H9 (cell line): Measurements from ENCODE around the gene AAMP. TPM values are rescaled to one million over a fixed set of nuclear protein-coding genes. Genes with fewer than 3 reads are reported as not detected.

Source experiments
- DNase-seq: peaks from one replicate; pipeline ENCODE4 v3.0.0-alpha.2; 2017
- H2AFZ ChIP-seq: one replicate; pipeline ENCODE4 v1.6.1; 2013; ENCODE audit warnings: mild to moderate bottlenecking, low read length, control low read depth, moderate library complexity
- H2AK5ac ChIP-seq: 2 replicates; pipeline ENCODE4 v1.6.1; 2013; ENCODE audit warnings: low read length, control low read depth, mixed read lengths; ENCODE audit not compliant: insufficient read length
- H2BK120ac ChIP-seq: one replicate; pipeline ENCODE4 v1.6.1; 2013; ENCODE audit warnings: low read depth, mild to moderate bottlenecking, low read length, control low read depth, inconsistent platforms; ENCODE audit not compliant: poor library complexity, severe bottlenecking
- H2BK12ac ChIP-seq: 2 replicates; pipeline ENCODE4 v1.6.1; 2013; ENCODE audit warnings: low read length, control low read depth, mixed read lengths, low read depth; ENCODE audit not compliant: insufficient read length
- H2BK15ac ChIP-seq: 2 replicates; pipeline ENCODE4 v1.6.1; 2013; ENCODE audit warnings: low read depth, low read length, control low read depth
- H2BK20ac ChIP-seq: one replicate; pipeline ENCODE4 v1.6.1; 2013; ENCODE audit warnings: low read depth, mild to moderate bottlenecking, low read length, control low read depth, inconsistent platforms; ENCODE audit not compliant: poor library complexity, severe bottlenecking
- H2BK5ac ChIP-seq: 2 replicates; pipeline ENCODE4 v1.6.1; 2013; ENCODE audit warnings: low read length, control low read depth, mixed read lengths; ENCODE audit not compliant: insufficient read length
- H3K14ac ChIP-seq: 2 replicates; pipeline ENCODE4 v1.6.1; 2013; ENCODE audit warnings: low read length, control low read depth; ENCODE audit not compliant: insufficient read depth
- H3K18ac ChIP-seq: 2 replicates; pipeline ENCODE4 v1.6.1; 2013; ENCODE audit warnings: low read depth, mild to moderate bottlenecking, mixed read lengths, low read length, control low read depth; ENCODE audit not compliant: insufficient read length
- H3K23ac ChIP-seq: 2 replicates; pipeline ENCODE4 v1.6.1; 2013; ENCODE audit warnings: low read length, control low read depth, mixed read lengths, low read depth; ENCODE audit not compliant: insufficient read length
- H3K23me2 ChIP-seq: 2 replicates; pipeline ENCODE4 v1.6.1; 2013; ENCODE audit warnings: low read depth, mild to moderate bottlenecking, mixed read lengths, low read length, control low read depth; ENCODE audit not compliant: insufficient read length, poor library complexity, severe bottlenecking
- H3K27ac ChIP-seq: 2 replicates; pipeline ENCODE4 v1.5.1; 2013; ENCODE audit warnings: low read length, control low read depth, mixed read lengths, low read depth; ENCODE audit not compliant: insufficient read length
- H3K27me3 ChIP-seq: 2 replicates; pipeline ENCODE4 v1.6.1; 2013; ENCODE audit warnings: low read length, control low read depth, inconsistent platforms; ENCODE audit not compliant: insufficient read depth
- H3K4ac ChIP-seq: 2 replicates; pipeline ENCODE4 v1.6.1; 2013; ENCODE audit warnings: low read depth, mild to moderate bottlenecking, control low read depth, inconsistent platforms, low read length, moderate library complexity
- H3K4me1 ChIP-seq: 2 replicates; pipeline ENCODE4 v1.6.1; 2013; ENCODE audit warnings: low read length, control low read depth, inconsistent platforms; ENCODE audit not compliant: insufficient read depth
- H3K4me2 ChIP-seq: 2 replicates; pipeline ENCODE4 v1.6.1; 2013; ENCODE audit warnings: low read length, control low read depth, mixed read lengths; ENCODE audit not compliant: insufficient read length, insufficient read depth
- H3K56ac ChIP-seq: 2 replicates; pipeline ENCODE4 v1.6.1; 2013; ENCODE audit warnings: low read depth, mild to moderate bottlenecking, mixed read lengths, low read length, control low read depth; ENCODE audit not compliant: insufficient read length
- H3K79me1 ChIP-seq: 2 replicates; pipeline ENCODE4 v1.6.1; 2013; ENCODE audit warnings: low read depth, mild to moderate bottlenecking, moderate library complexity, low read length, control low read depth, inconsistent platforms; ENCODE audit not compliant: insufficient read depth, poor library complexity, severe bottlenecking
- H3K79me2 ChIP-seq: 2 replicates; pipeline ENCODE4 v1.6.1; 2013; ENCODE audit warnings: low read length, control low read depth, inconsistent platforms; ENCODE audit not compliant: insufficient read depth
- H3K9ac ChIP-seq: 2 replicates; pipeline ENCODE4 v1.6.1; 2013; ENCODE audit warnings: low read length, control low read depth, mixed read lengths; ENCODE audit not compliant: insufficient read length; ENCODE audit errors: extremely low read depth
- H3K9me3 ChIP-seq: one replicate; pipeline ENCODE4 v1.6.1; 2013; ENCODE audit warnings: low read depth, low read length, inconsistent platforms; ENCODE audit not compliant: control insufficient read depth
- H3T11ph ChIP-seq: one replicate; pipeline ENCODE4 v1.6.1; 2013; ENCODE audit warnings: mild to moderate bottlenecking, low read length, control low read depth, inconsistent platforms
- H4K20me1 ChIP-seq: one replicate; pipeline ENCODE4 v1.6.1; 2013; ENCODE audit not compliant: control insufficient read depth, insufficient read length, insufficient read depth
- H4K5ac ChIP-seq: 2 replicates; pipeline ENCODE4 v1.6.1; 2013; ENCODE audit warnings: low read depth, mild to moderate bottlenecking, mixed read lengths, low read length, control low read depth; ENCODE audit not compliant: insufficient read length
- H4K8ac ChIP-seq: replicated peaks from 2 replicates; pipeline ENCODE4 v1.6.1; 2013; ENCODE audit warnings: low read length, control low read depth, mixed read lengths, low read depth; ENCODE audit not compliant: insufficient read length
- H4K91ac ChIP-seq: 2 replicates; pipeline ENCODE4 v1.6.1; 2013; ENCODE audit warnings: low read depth, mild to moderate bottlenecking, moderate library complexity, mixed read lengths, low read length, control low read depth; ENCODE audit not compliant: insufficient read length
- H3K27ac Mint-ChIP-seq, 3 experiments: 2 replicates in 2 of 3; 3 replicates in 1 of 3; pipeline ENCODE4 v1.8.0; 2020 to 2021; ENCODE audit warnings: mixed read lengths in 3 of 3, mild to moderate bottlenecking in 1 of 3, moderate library complexity in 1 of 3
- H3K27me3 Mint-ChIP-seq: 2 replicates; pipeline ENCODE4 v1.8.0; 2021; ENCODE audit warnings: low read depth, mild to moderate bottlenecking, moderate library complexity, mixed read lengths
- H3K36me3 Mint-ChIP-seq, 3 experiments: 2 replicates in 2 of 3; 3 replicates in 1 of 3; pipeline ENCODE4 v1.8.0; 2020 to 2021; ENCODE audit warnings: low read depth in 3 of 3, mixed read lengths in 3 of 3; ENCODE audit not compliant: insufficient read depth in 1 of 3
- H3K4me1 Mint-ChIP-seq, 2 experiments: 2 replicates each; pipeline ENCODE4 v1.8.0; 2020; ENCODE audit warnings: mixed read lengths in 2 of 2
- H3K4me3 Mint-ChIP-seq, 2 experiments: 2 replicates in 1 of 2; 3 replicates in 1 of 2; pipeline ENCODE4 v1.8.0; 2020 to 2021; ENCODE audit warnings: mild to moderate bottlenecking in 2 of 2, mixed read lengths in 2 of 2, moderate library complexity in 1 of 2
- H3K9me3 Mint-ChIP-seq, 2 experiments: 2 replicates in 1 of 2; 3 replicates in 1 of 2; pipeline ENCODE4 v1.8.0; 2020; ENCODE audit warnings: mild to moderate bottlenecking in 2 of 2, mixed read lengths in 2 of 2, moderate library complexity in 1 of 2
- WGBS: extraction: QIAGEN DNeasy Blood & Tissue Kit; methylation state at CpG from one replicate; pipeline ENCODE4 v1.1.7; 2013; ENCODE audit warnings: missing lambda C conversion rate, low lambda C conversion rate, mixed read lengths; ENCODE audit not compliant: insufficient read length; ENCODE audit errors: extremely low coverage; 5-methylcytosine and 5-hydroxymethylcytosine counted together
- total RNA-seq: library from RNA; stranded (reverse); gene quantifications from 2 replicates; pipeline ENCODE4 v1.2.1, GENCODE V29; 2021
- TF ChIP-seq, protein P1 (sequence below): fragments of 200-600 bp; sonication (generic); conservative IDR thresholded peaks from 3 replicates; pipeline ENCODE4 v1.8.0; 2021; ENCODE audit warnings: antibody characterized with exemption, mild to moderate bottlenecking

The AAMP gene
- total RNA-seq, 1 experiment from 2014 or later = 103 TPM

- H3K27ac Mint-ChIP-seq = no peak within 1 kb of the TSS
- Histone ChIP-seq H3K79me2 (no peaks in the 10 kb centered on the region), H2AK5ac (no peak within 1 kb of the TSS)
Observed at GRCh38 chr2:218292048-218293014, 22.4 kb upstream of the AAMP start, which contains the start of gene TMBIM1. TSS of gene TMBIM1 (minus strand) at chr2:218292503. CDS start at chr2:218282141, 10,362 bp downstream.

More at GRCh38 chr2:218292048-218293014, 22.4 kb upstream of the AAMP start, which contains the start of gene TMBIM1:
- no peak within 1 kb of the TSS for H2BK5ac ChIP-seq
- TF ChIP-seq, protein P1, sequence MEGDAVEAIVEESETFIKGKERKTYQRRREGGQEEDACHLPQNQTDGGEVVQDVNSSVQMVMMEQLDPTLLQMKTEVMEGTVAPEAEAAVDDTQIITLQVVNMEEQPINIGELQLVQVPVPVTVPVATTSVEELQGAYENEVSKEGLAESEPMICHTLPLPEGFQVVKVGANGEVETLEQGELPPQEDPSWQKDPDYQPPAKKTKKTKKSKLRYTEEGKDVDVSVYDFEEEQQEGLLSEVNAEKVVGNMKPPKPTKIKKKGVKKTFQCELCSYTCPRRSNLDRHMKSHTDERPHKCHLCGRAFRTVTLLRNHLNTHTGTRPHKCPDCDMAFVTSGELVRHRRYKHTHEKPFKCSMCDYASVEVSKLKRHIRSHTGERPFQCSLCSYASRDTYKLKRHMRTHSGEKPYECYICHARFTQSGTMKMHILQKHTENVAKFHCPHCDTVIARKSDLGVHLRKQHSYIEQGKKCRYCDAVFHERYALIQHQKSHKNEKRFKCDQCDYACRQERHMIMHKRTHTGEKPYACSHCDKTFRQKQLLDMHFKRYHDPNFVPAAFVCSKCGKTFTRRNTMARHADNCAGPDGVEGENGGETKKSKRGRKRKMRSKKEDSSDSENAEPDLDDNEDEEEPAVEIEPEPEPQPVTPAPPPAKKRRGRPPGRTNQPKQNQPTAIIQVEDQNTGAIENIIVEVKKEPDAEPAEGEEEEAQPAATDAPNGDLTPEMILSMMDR = peak; percentile 93
- no peak within 1 kb of the TSS for H2BK20ac ChIP-seq
- H2AFZ ChIP-seq = no peak within 1 kb of the TSS
- H3K4ac ChIP-seq = no peak within 1 kb of the TSS
- no peak within 1 kb of the TSS for H2BK12ac ChIP-seq
- DNase-seq = peak; percentile 74
- no peak within 1 kb of the TSS for H2BK120ac ChIP-seq
- H3K56ac ChIP-seq = no peak within 1 kb of the TSS
- H3K79me1 ChIP-seq = no peaks in the 10 kb centered on the region
- peak within 1 kb of the TSS; percentile 67 to 77 for H3K4me3 Mint-ChIP-seq
- no peak within 1 kb of the TSS for H3K9ac ChIP-seq
- H3K36me3 Mint-ChIP-seq = no peaks in the 10 kb centered on the region
- peaks cover 45 to 50% of the 10 kb centered on the region in 2 experiments for H3K4me1 Mint-ChIP-seq
- no peak within 1 kb of the TSS for H3T11ph ChIP-seq
- H4K91ac ChIP-seq = no peak within 1 kb of the TSS
- H3K4me1 ChIP-seq = 0 out of 2 replicates have a peak, but pooled peaks cover 2% of the 10 kb centered on the region
- H4K20me1 ChIP-seq = no peaks in the 10 kb centered on the region
- H4K5ac ChIP-seq = no peak within 1 kb of the TSS
- H3K23ac ChIP-seq = no peak within 1 kb of the TSS
- no peaks in the 10 kb centered on the region for H3K27me3 ChIP-seq
- H3K27ac ChIP-seq = no peak within 1 kb of the TSS
- no peaks in the 10 kb centered on the region for H3K9me3 Mint-ChIP-seq
- H3K18ac ChIP-seq = no peak within 1 kb of the TSS
- WGBS = no CpG with 5 or more reads among the region's 63 CpGs
- H3K14ac ChIP-seq = no peak within 1 kb of the TSS; the same call in 1 of the 2 replicates
- H2BK15ac ChIP-seq = no peak within 1 kb of the TSS
- H3K27me3 Mint-ChIP-seq = peaks cover 1% of the 10 kb centered on the region
- H3K4me2 ChIP-seq = peak within 1 kb of the TSS; percentile 48
- peaks cover 7% of the 10 kb centered on the region for H3K23me2 ChIP-seq
- H3K9me3 ChIP-seq = no peaks in the 10 kb centered on the region
- H4K8ac ChIP-seq = no peak within 1 kb of the TSS
